ACC112 (cell line): ENCODE data around the gene GLIS1.

Source experiments
- H2AFZ ChIP-seq: fragments of 200-600 bp; sonication (generic); one replicate; pipeline ENCODE4 v1.6.0; 2017; ENCODE audit warnings: antibody characterized with exemption, low read length; ENCODE audit not compliant: unreplicated experiment
- H3K27ac ChIP-seq: fragments of 200-600 bp; sonication (generic); 2 replicates; pipeline ENCODE4 v1.5.1; 2014; ENCODE audit warnings: low read depth, mild to moderate bottlenecking, antibody characterized with exemption, low read length, moderate library complexity
- H3K27me3 ChIP-seq: fragments of 200-600 bp; sonication (generic); 2 replicates; pipeline ENCODE4 v1.6.1; 2014; ENCODE audit warnings: mild to moderate bottlenecking, antibody characterized with exemption, low read length, moderate library complexity, mixed read lengths; ENCODE audit not compliant: insufficient read depth
- H3K36me3 ChIP-seq: fragments of 200-600 bp; sonication (generic); 2 replicates; pipeline ENCODE4 v1.6.1; 2016; ENCODE audit warnings: mild to moderate bottlenecking, antibody characterized with exemption, low read length, moderate library complexity, mixed read lengths; ENCODE audit not compliant: insufficient read depth
- H3K4me1 ChIP-seq: fragments of 200-600 bp; sonication (generic); one replicate; pipeline ENCODE4 v1.6.1; 2016; ENCODE audit warnings: low read length, mixed read lengths; ENCODE audit not compliant: insufficient read depth, unreplicated experiment, control insufficient read depth
- H3K4me3 ChIP-seq: fragments of 200-600 bp; sonication (generic); 2 replicates; pipeline ENCODE4 v1.5.1; 2014; ENCODE audit warnings: mild to moderate bottlenecking, low read depth, low read length
- H3K79me2 ChIP-seq: fragments of 200-600 bp; sonication (generic); one replicate; pipeline ENCODE4 v1.6.0; 2016; ENCODE audit warnings: low read length; ENCODE audit not compliant: control insufficient read depth, unreplicated experiment, insufficient read depth

GLIS1 gene

DNA sequence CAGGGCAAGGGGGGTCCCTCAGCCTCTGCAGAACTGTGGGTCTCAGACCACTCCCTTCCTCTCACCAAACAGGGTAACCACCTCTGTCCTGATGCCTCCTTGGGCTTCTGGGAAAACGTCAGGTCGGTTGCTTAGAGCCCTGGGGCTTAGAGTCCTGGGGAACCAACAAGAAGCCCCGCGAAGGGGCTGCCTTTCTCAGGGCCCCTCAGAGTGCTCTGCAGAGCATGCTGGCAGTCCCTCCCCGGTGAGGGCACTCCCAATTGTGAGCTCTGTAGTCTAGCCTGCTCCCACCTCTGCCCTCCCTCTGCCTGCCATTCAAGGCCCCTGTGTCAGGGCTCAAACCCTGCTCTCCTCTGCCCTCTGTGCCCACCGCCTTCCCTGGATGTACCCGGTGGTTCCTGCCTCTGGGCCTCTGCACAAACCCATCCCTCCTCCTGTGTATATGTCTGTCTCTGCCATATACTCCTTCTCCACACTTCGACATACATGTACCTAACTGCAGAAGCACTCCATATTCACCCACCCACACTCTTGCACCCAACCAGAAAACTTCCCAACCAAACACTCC lies 187.5 kb downstream of the GLIS1 start:
- Histone ChIP-seq H3K4me1 (no peaks in the 10 kb centered on the region), H3K4me3 (no peak overlapping the region), H3K27ac (no peak overlapping the region), H3K27me3 (no peaks in the 10 kb centered on the region), H3K79me2 (no peaks in the 10 kb centered on the region), H3K36me3 (no peaks in the 10 kb centered on the region), H2AFZ (no peak overlapping the region)

- Histone ChIP-seq H3K4me1 (no peaks in the 10 kb centered on the region), H2AFZ (no peak overlapping the region), H3K27me3 (no peaks in the 10 kb centered on the region), H3K4me3 (no peak overlapping the region), H3K36me3 (no peaks in the 10 kb centered on the region), H3K79me2 (no peaks in the 10 kb centered on the region), H3K27ac (no peak overlapping the region)
Observed at GRCh38 chr1:53550201-53550741, 188.7 kb downstream of the GLIS1 start.

- Histone ChIP-seq H3K4me3 (no peak overlapping the region), H3K4me1 (no peaks in the 10 kb centered on the region), H2AFZ (no peak overlapping the region), H3K36me3 (no peaks in the 10 kb centered on the region), H3K27ac (no peak overlapping the region), H3K27me3 (no peaks in the 10 kb centered on the region), H3K79me2 (no peaks in the 10 kb centered on the region)
Observed at GRCh38 chr1:53549781-53550180, 189.2 kb downstream of the GLIS1 start.

DNA sequence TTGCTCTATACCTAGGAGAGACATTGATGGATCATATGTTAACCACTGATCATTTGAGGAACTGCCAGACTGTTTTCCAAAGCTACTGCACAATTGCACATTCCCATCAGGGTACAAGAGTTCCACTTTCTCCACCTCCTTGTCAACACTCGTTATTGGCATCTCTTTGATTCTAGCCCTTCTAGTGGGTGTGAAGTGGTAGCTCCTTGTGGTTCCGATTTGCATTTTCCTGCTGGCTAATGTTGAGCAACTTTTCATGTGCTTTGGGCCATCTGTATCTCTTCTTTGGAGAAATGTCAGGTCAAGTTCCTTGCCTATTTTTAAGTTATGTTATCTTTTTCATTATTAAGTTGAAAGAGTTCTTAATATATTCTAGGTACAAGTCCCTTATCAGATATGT lies 189.7 kb downstream of the GLIS1 start:
- H3K79me2 ChIP-seq = no peaks in the 10 kb centered on the region
- no peak overlapping the region for H3K4me3 ChIP-seq
- H3K27me3 ChIP-seq = no peaks in the 10 kb centered on the region
- no peaks in the 10 kb centered on the region for H3K36me3 ChIP-seq
- H2AFZ ChIP-seq = no peak overlapping the region
- H3K27ac ChIP-seq = no peak overlapping the region
- no peaks in the 10 kb centered on the region for H3K4me1 ChIP-seq

- no peaks in the 10 kb centered on the region for H3K36me3 ChIP-seq
- no peak overlapping the region for H3K4me3 ChIP-seq
- H3K4me1 ChIP-seq = no peaks in the 10 kb centered on the region
- H3K27ac ChIP-seq = no peak overlapping the region
- H3K27me3 ChIP-seq = no peaks in the 10 kb centered on the region
- no peak overlapping the region for H2AFZ ChIP-seq
- no peaks in the 10 kb centered on the region for H3K79me2 ChIP-seq
Observed at GRCh38 chr1:53548031-53548491, 190.9 kb downstream of the GLIS1 start.

DNA sequence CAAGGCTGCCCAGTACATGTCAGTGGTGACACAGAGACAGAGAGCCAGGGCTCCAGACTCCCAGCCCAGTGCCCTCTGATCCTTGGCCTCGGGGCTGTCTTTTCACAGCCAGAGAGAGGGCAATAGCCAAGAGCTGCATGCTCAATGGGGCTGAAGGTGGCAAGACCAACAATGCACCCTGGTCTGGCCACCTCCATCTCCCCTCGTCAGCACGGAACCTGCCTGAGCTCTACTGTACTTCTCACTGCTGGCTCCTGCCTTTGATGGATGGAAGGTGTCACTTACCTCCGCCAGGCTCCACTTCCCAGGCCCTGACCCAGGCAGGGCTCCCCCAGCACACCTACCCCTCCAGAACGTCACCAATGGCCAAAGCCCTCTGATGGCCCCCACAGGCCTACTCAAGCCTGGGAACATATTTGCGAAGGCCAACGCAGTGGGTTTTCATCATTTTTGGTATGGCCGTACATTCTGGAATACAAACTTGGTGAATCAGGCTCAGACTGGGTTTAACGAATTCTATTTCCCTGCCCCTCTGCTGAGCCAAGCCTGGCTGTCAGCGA lies 191.7 kb downstream of the GLIS1 start:
- no peaks in the 10 kb centered on the region for H3K79me2 ChIP-seq
- peaks cover 4% of the 10 kb centered on the region for H3K4me1 ChIP-seq
- no peaks in the 10 kb centered on the region for H3K27me3 ChIP-seq
- no peak overlapping the region for H3K27ac ChIP-seq
- H3K36me3 ChIP-seq = no peaks in the 10 kb centered on the region
- no peak overlapping the region for H2AFZ ChIP-seq
- H3K4me3 ChIP-seq = no peak overlapping the region

GRCh38 chr1:53546409-53547155 lies 192.4 kb downstream of the GLIS1 start:
- Histone ChIP-seq H3K79me2 (no peaks in the 10 kb centered on the region), H3K36me3 (no peaks in the 10 kb centered on the region), H2AFZ (no peak overlapping the region), H3K27ac (no peak overlapping the region), H3K4me3 (no peak overlapping the region), H3K4me1 (peaks cover 9% of the 10 kb centered on the region), H3K27me3 (no peaks in the 10 kb centered on the region)

GRCh38 chr1:53545663-53546408 lies 193.1 kb downstream of the GLIS1 start:
- Histone ChIP-seq H3K4me1 (peaks cover 10% of the 10 kb centered on the region), H3K27me3 (no peaks in the 10 kb centered on the region), H3K79me2 (no peaks in the 10 kb centered on the region), H3K36me3 (no peaks in the 10 kb centered on the region), H2AFZ (no peak overlapping the region), H3K4me3 (no peak overlapping the region), H3K27ac (no peak overlapping the region)

DNA sequence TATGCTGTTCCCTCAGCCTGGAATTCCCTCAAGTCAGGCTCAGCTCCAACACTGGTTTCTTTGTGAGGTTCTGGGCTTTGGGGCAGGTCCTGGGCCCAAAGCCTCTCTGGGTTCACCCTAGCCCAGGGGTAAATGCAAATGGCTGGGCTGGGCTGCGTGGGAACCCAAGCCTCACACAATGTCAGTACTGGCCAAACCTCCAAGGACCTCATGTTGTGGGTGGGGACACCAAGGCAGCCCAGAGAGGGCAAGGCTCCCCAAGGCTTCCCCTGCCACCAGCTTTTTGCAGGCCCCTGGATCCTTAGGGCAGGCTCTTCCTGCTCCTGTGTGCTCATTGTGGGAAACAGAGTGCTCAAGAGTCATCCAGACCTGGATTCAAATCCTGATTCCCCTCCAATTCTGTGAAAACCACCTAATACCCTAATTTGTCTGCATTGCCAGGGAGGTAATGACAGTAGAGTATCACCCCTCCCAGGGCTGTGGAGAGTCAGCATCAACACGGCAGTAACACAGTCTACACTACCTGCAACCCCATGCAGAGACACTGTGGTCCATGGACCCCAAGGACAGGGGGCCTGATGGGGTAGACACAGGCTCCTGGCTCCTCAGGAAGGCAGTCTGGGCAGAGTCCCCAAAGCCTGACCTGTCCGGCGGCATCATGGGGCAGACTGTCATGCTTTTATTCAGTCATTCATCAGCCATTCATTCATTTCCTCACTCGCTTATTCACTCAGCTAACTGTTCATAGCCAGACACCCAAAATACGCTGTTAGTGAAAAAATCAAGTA lies 194.0 kb downstream of the GLIS1 start:
- H3K4me3 ChIP-seq = no peak overlapping the region
- no peak overlapping the region for H2AFZ ChIP-seq
- no peaks in the 10 kb centered on the region for H3K27me3 ChIP-seq
- peaks cover 10% of the 10 kb centered on the region for H3K4me1 ChIP-seq
- no peaks in the 10 kb centered on the region for H3K79me2 ChIP-seq
- H3K27ac ChIP-seq = no peak overlapping the region
- no peaks in the 10 kb centered on the region for H3K36me3 ChIP-seq
